GM21528 (cell line): ENCODE results near the gene CNPY2.

ENCODE experiments used
- ATAC-seq: cut with Tn5 transposase; IDR thresholded peaks from one replicate; pipeline ENCODE4 v1.9.1; 2021; ENCODE audit warnings: mild to moderate bottlenecking, moderate library complexity; ENCODE audit not compliant: unreplicated experiment, low FRiP score

Gene CNPY2

GRCh38 chr12:56261503-56262232, 54.1 kb downstream of the CNPY2 start:
- ATAC-seq: no peak

GRCh38 chr12:56260921-56261320, 54.9 kb downstream of the CNPY2 start:
- ATAC-seq: no peak

DNA sequence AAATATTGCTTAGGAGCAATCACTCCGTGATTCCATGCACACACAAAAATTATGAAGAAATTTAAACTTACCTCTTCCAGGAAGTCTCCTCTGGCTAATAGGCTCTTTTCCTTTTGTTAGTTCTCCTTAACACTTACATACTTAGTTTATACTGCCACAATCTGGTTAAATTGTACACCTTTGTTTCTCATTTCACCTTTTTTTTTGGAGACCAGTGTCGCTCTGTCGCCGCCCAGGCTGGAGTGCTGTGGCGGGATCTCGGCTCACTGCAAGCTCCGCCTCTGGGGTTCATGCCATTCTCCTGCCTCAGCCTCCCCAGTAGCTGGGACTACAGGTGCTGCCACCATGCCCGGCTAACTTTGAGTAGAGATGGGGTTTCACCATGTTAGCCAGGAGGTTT, 55.4 kb downstream of the CNPY2 start:
- no peak for ATAC-seq
